ENCODE measurements around the gene ORC3.

GRCh38 chr6:87544474-87544735 lies 45.5 kb upstream of the ORC3 start:
- no peak for TF ChIP-seq CTCF (optimal IDR thresholded peaks at IDR 0.05 in 1 of 3, IDR thresholded peaks at IDR 0.05 in 1 of 3, conservative IDR thresholded peaks at IDR 0.05 in 1 of 3; ENCODE audit: extremely low read depth in 1 of 3, insufficient read depth in 2 of 3, low read length in 3 of 3)
- TF ChIP-seq EZH2 (IDR thresholded peaks at IDR 0.05; ENCODE audit: low read length) = no peak

Data from keratinocyte (primary cell).